ENCODE results near the gene CCNI2.

CCNI2 gene

DNA sequence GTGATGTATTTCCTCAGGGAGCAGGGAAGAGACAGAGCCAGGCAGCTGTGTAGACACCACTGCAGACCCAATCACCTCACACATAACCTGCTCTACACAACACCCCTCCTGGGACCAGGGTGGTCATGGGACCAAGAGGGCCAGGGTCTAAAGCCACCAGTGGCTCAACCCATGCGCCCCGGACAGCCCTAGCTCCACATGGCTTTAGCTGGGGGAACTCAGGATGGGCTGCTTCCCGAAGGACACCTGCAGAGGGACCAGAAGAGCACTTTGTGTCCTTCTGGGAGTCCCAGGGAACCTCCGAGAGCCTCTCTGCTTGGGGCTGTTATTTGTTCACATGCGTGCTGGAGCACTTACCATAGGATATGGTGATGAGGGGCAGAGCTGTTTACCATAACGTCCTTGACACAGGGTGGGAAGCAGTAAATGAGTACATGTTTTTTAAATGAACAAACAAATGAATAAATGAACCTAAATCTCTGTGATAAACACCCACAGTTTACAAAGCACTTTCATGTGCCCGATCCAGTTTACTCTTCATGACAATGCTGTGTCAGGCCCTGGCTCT is 17.5 kb downstream of the CCNI2 start:
- TF ChIP-seq, protein P1, sequence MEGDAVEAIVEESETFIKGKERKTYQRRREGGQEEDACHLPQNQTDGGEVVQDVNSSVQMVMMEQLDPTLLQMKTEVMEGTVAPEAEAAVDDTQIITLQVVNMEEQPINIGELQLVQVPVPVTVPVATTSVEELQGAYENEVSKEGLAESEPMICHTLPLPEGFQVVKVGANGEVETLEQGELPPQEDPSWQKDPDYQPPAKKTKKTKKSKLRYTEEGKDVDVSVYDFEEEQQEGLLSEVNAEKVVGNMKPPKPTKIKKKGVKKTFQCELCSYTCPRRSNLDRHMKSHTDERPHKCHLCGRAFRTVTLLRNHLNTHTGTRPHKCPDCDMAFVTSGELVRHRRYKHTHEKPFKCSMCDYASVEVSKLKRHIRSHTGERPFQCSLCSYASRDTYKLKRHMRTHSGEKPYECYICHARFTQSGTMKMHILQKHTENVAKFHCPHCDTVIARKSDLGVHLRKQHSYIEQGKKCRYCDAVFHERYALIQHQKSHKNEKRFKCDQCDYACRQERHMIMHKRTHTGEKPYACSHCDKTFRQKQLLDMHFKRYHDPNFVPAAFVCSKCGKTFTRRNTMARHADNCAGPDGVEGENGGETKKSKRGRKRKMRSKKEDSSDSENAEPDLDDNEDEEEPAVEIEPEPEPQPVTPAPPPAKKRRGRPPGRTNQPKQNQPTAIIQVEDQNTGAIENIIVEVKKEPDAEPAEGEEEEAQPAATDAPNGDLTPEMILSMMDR (IDR thresholded peaks at IDR 0.05; ENCODE audit: control insufficient read depth, insufficient read depth, low read depth, low read length, missing control alignments): no peak
- DNase-seq (ENCODE audit: low read depth): no peak

DNA sequence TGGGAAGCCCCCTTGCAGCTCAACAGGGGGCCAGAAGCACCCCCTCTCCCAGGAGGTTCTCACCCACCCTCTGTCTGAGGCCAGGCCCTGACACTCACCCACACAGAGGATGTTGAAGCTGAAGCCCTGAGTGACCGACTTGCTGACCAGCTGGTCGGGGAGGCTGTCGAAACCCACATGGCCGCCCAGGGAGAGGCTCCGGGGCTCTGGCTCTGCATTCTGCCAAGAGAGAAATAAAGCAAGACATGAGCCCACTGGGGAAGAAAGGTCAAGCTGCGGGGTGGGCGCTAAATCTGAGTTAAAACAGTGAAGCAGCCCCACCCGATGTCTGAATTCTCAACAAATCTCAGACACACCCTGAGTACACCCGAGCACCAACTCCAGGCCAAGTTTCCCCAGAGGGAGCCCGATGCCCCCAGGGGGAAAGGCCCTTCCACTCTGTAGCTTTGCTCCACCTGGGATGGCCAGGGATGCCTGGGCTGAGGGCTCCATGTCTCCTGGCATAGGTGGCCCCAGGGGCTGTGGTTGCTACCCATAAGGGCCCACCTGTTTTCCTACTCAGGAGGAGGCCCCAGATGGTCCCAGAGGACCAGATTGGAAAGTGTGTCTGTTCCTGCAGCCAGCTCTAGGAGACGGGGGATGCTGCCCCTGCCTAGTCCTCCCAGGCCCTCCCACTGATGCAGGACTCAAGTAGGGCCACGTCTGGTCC is 18.2 kb downstream of the CCNI2 start:
- no peak for DNase-seq (ENCODE audit: low read depth)
- TF ChIP-seq, protein P1 (IDR thresholded peaks at IDR 0.05; ENCODE audit: control insufficient read depth, insufficient read depth, low read depth, low read length, missing control alignments): no peak
- H3K4me3 ChIP-seq (ENCODE audit: control insufficient read depth, low read depth, low read length): no peak overlapping the region

More for the DNA sequence above, 17.5 kb downstream of the CCNI2 start:
- no peak overlapping the region for H3K4me3 ChIP-seq (ENCODE audit: control insufficient read depth, low read depth, low read length)

DNA sequence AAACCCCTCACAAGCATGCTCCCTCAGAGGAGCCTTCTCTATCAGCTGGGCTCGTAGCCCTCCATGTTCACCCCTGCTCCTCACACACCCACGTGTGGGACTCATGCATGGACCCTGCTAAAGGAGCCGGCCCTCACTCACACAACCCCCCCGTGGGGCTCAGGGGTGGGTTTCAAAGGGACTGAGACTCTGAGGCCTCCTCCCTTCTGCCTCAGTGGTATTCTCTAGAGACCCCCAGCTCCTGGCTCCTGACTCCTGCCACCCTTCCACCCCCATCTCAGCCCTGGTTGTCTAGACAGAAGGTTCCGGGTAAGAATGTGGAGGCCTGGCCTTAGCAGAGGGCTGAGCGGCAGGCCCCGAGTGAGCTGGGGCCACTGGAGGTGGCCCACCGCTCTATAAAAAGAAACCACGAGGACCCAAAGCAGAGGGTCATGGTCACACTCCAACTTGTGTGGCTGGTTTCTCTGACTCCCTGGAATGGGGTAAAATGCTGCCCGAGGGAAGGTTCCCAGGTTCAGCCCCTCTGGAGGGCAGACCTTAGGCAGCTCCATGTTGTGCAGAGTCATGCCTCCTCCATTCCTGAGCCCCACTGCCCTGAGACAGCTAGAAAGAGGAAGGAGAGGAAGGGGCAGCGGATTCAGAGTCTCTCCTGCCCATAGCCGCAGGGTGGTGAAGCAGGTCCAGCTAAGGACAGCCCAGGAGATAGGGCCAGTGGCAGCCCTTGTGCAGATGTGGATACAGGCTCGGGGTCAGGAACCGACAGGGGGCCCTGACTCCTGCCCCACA is 19.0 kb downstream of the CCNI2 start:
- H3K4me3 ChIP-seq (ENCODE audit: control insufficient read depth, low read depth, low read length): no peak overlapping the region
- TF ChIP-seq, protein P1 (IDR thresholded peaks at IDR 0.05; ENCODE audit: control insufficient read depth, insufficient read depth, low read depth, low read length, missing control alignments): no peak
- no peak for DNase-seq (ENCODE audit: low read depth)

DNA sequence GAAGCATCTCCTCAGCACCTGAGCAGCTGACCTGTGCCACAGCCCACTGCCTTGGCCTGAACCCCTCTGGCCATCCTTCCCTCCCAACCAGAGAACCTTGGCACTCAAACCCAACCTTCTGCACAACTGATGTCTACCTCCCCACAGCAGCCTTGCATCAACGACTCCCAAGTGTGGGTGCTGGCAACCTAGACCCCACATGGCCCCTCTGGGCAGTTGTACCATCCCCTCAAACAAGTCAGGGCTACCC is 19.5 kb downstream of the CCNI2 start:
- H3K4me3 ChIP-seq (ENCODE audit: control insufficient read depth, low read depth, low read length): no peak overlapping the region
- no peak for DNase-seq (ENCODE audit: low read depth)
- TF ChIP-seq, protein P1 (IDR thresholded peaks at IDR 0.05; ENCODE audit: control insufficient read depth, insufficient read depth, low read depth, low read length, missing control alignments): no peak

DNA sequence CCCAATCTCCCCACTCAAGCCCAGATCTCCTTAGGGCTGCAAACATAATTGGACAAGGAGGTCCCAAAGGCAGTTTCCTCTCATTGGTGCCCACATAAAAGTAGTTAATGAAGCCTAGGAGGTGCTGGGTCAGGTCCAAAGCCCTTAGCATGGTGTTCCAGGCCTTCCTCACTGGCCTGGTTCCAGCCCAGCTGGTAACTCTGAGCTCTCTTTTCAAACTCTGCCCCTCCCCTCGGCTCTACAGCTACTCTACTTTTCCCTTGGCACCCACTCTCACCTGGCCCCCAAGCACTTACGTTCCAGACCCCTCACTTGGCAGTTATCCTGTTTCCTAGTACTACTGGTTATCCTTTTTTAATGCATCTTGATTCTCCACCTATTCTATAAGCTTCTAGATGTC is 19.9 kb downstream of the CCNI2 start:
- DNase-seq (ENCODE audit: low read depth): no peak
- TF ChIP-seq, protein P1 (IDR thresholded peaks at IDR 0.05; ENCODE audit: control insufficient read depth, insufficient read depth, low read depth, low read length, missing control alignments): no peak
- no peak overlapping the region for H3K4me3 ChIP-seq (ENCODE audit: control insufficient read depth, low read depth, low read length)

DNA sequence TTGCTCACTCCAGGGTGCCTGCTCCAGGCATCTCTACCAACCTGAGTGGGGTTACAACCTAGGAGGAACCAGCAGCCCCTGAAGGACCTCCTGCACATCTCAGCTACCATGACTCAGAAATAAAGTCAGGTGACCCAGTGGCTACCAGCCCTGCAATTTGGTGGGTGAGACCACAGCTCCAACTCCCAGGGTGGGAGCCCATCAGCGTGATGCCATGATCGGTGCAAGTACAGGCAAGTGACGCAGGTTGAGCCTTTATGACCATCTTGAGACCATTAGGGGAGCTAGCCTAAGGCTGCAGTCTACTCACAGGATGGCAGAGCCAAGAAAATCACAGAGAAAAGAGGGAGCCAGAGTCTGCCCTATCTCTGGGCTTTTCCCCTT is 21.3 kb downstream of the CCNI2 start:
- TF ChIP-seq, protein P1 (IDR thresholded peaks at IDR 0.05; ENCODE audit: control insufficient read depth, insufficient read depth, low read depth, low read length, missing control alignments): no peak
- no peak overlapping the region for H3K4me3 ChIP-seq (ENCODE audit: control insufficient read depth, low read depth, low read length)
- DNase-seq (ENCODE audit: low read depth): no peak
